Fibroblast of skin of back (primary cell): ENCODE data around the gene HOMER1.
"Not testable (repeated sequence)": the region's sequence is repeated elsewhere in the genome, so short reads cannot be mapped to it uniquely, and the experiment has no call there.

Experiments
- DNase-seq: peaks from one replicate; pipeline ENCODE4 v3.0.0-alpha.2; 2013

Gene HOMER1

GRCh38 chr5:79516986-79517385 lies 3.1 kb upstream of the HOMER1 start:
- no peak for DNase-seq

DNA sequence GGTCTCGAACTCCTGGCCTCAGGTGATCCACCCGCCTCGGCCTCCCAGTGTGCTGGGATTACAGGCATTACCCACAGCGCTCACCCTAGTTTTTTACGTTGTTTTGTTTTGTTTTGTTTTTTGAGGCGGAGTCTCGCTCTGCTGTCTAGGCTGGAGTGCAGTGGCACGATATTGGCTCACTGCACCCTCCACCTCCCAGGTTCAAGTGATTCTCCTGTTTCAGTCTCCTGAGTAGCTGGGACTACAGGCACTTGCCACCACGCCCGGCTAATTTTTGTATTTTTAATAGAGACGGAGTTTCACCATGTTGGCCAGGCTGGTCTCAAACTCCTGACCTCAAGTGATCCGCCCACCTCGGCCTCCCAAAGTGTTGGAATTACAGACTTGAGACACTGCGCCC lies 2.4 kb upstream of the HOMER1 start:
- DNase-seq, result not testable (repeated sequence)

- peak; percentile 86 for DNase-seq
Observed at GRCh38 chr5:79514391-79515105, 614 bp upstream of the HOMER1 start.

- DNase-seq, result no peak
Observed at GRCh38 chr5:79513308-79513703, 628 bp downstream of the HOMER1 start.

GRCh38 chr5:79512471-79513307 lies 1.2 kb downstream of the HOMER1 start:
- peak; percentile 25 for DNase-seq

GRCh38 chr5:79512049-79512448 lies 1.9 kb downstream of the HOMER1 start:
- no peak for DNase-seq

GRCh38 chr5:79510638-79511037 lies 3.3 kb downstream of the HOMER1 start:
- DNase-seq, result no peak

DNA sequence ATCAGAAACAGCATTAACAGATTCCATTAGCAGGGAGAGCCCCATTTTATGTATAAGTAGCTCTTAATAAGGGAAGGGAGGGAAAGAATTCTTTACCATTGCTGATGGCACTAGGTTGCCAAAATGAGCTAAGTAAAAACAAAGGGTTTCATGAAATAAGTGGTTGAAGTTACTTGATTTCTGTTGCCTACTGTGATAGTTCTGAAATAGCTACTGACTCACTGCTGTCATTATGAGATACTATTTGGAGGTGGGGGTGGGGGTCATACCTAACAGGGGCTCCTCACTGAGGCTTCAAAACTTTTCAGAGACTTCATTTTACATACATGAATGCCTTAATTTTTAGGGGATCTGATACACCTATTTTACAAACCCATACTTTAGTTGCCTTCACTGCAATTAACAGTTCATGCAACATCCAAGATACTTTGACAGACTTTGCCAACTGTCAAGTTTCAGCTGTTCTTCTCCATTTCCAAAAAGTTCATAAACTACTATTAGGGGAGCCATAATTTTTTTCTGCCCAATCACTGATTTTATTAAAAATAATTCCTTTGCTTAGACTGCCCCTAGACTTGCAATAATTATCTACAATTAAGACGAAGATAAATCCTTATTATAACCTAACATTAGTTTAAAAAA lies 4.6 kb downstream of the HOMER1 start:
- DNase-seq, result no peak

- no peak for DNase-seq
Observed at GRCh38 chr5:79508794-79509193, 5.1 kb downstream of the HOMER1 start.

- no peak for DNase-seq
Observed at GRCh38 chr5:79508354-79508753, 5.6 kb downstream of the HOMER1 start.

- DNase-seq, result no peak
Observed at GRCh38 chr5:79507251-79508205, 6.4 kb downstream of the HOMER1 start.

GRCh38 chr5:79505138-79505537 lies 8.8 kb downstream of the HOMER1 start:
- DNase-seq, result no peak

DNA sequence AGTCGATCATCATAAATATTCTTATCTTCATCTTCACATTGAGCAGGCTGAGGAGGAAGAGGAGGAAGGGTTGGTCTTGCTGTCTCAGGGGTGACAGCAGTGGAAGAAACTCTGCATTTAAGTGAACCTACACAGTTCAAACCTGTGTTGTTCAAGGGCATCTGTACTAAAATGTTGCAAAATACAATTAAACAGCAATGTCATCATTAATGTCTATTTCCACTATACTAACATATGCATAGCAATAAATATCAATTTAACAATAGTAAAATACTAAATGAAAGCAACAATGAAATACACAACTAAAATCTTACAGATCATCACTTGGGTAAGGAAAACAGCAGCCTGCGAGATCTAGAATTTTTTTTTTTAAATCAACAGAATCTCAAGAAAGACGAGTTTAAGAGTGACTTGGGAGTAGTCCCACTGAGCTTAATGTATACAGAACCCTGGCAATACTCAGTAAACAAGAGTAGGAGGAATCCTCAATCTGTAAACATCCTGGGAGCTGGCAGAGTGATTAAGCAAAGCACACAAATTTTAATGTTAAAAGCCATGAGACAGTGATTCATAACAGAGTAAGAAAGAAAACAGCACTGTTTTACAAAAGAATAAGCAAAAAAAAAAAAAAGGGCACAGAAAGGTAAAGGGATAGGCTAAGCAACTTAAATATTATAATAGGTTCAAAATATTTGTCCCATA lies 10.0 kb downstream of the HOMER1 start:
- no peak for DNase-seq

DNA sequence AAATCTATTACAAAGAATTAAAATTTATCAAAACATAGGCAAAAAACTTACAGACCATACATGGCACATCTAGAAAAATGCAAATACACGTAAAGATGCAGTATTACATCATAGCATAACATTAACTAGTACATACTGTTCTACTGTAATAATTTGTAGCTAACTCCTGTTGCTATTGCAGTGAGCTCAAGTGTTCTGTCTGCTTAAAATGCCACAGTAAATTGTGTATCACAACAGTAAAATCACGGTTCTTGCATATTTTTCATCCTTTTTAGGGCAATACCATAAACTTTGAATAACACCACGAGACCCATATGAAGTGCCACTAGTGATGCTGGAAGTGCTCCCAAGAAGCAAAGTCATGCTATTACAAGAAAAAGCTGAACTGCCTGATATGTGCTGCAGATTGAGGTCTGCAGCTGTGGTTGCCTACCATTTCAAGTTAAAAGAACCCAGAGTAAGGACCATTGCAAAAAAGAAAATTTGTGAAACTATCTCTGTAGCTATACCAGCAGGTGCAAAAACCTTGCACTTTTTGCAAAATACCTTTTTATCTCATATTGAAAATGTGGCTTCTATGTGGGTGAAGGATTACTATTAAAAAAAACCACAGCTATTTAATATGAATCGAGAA lies 14.2 kb downstream of the HOMER1 start:
- DNase-seq, result no peak

DNA sequence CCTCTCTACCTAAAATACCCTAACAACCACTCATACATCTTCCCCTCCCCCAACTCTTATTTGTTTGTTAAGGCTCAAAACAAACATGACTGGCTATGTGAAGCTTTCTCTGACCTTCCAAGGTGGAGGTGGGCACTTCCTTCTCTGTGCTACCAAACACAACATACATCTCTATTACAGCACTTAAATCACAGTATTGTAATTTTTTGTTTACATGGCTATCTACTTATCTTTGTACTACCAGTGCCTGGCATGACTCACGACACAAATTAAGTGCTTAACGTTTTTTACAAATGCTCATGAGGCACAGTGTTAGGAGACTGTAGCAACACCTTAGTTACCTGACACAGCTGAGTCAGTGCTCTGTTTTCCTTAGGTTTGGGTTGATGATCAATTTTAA lies 18.6 kb downstream of the HOMER1 start:
- no peak for DNase-seq

- no peak for DNase-seq
Observed at GRCh38 chr5:79493596-79494345, 20.2 kb downstream of the HOMER1 start.

GRCh38 chr5:79491690-79492317 lies 22.1 kb downstream of the HOMER1 start:
- DNase-seq, result no peak

DNA sequence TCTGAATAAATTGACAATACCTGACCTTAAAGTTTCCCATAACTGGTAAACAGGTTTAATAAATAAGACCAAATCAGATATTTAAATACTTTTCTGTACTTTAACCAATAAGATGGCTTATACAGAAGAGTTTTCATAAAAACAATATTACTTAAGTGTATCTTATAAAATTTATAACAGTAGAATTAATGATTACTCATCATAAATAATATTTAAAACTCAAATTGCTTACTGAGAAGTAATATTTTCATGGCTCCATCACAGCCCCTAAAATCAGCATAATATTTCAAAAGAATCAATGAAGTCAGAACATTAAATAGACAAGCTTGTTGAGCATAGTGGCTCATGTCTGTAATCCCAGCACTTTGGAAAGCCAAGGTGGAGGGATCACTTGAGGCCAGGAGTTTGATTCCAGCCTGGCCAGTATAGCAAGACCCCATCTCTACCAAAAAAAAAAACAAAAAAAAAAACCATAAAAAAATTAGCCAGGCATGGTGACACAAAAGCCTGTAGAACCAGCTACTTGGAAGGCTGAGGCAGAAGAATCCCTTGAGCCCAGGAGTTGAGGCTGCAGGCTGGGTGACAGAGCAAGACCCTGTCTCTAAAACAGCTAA lies 23.5 kb downstream of the HOMER1 start:
- DNase-seq, result no peak

DNA sequence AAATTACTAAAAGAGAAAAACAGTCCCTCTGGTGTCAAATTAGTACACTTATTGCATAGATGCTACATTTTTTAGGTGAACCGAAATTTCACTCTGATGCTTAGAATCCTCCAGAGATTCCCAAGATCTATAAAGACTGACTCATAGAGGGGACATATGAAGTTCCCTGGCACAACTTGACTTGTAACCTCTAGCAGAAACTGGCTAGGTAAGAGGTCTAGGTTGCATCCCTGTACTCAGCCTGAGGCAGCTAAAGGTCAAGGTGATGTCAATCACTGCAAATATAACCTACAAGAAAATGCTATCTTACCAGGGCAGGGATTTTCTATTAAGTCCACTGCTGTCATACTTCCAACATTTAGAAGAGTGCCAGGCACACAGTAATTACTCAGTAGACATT lies 24.2 kb downstream of the HOMER1 start:
- no peak for DNase-seq
